Sigmoid colon (tissue), 7 donors: Measurements from ENCODE around the gene BTBD7. TPM values are rescaled to one million over a fixed set of nuclear protein-coding genes. Genes with fewer than 3 reads are reported as not detected.

ENCODE experiments used
- DNase-seq: peaks from one replicate; pipeline ENCODE4 v3.0.0-alpha.2; 2019
- H3K27ac ChIP-seq, 4 donors: fragments of 200-600 bp; sonication (generic); one replicate each; pipeline ENCODE4 v1.5.1; 2016 to 2019; ENCODE audit warnings: mild to moderate bottlenecking in 1 of 4
- H3K27me3 ChIP-seq, 3 donors: fragments of 200-600 bp; sonication (generic); one replicate each; pipeline ENCODE4 v1.5.1; 2019; ENCODE audit warnings: mild to moderate bottlenecking in 1 of 3
- H3K36me3 ChIP-seq, 4 donors: fragments of 200-600 bp; sonication (generic); one replicate each; pipeline ENCODE4 v1.5.1; 2016 to 2019
- H3K4me1 ChIP-seq, 4 donors: fragments of 200-600 bp; sonication (generic); one replicate each; pipeline ENCODE4 v1.5.1; 2017 to 2019
- H3K4me3 ChIP-seq, 4 donors: fragments of 200-600 bp; sonication (generic); one replicate each; pipeline ENCODE4 v1.5.1; 2017 to 2019; ENCODE audit warnings: mild to moderate bottlenecking in 2 of 4, moderate library complexity in 1 of 4
- H3K9me3 ChIP-seq, 4 donors: fragments of 200-600 bp in 3 of 4; sonication (generic) in 3 of 4; one replicate each; pipeline versions ENCODE4 v1.5.1 to v1.6.1; 2013 to 2019
- EP300 ChIP-seq, 4 donors: sonication (generic); formaldehyde crosslinking; IDR thresholded peaks; one replicate each; pipeline ENCODE4 v1.6.1; 2017; ENCODE audit warnings: antibody characterized with exemption in 4 of 4
- POLR2A ChIP-seq, 2 donors: fragments of 450-650 bp; IDR thresholded peaks; one replicate each; pipeline ENCODE4 v1.6.1; 2016; ENCODE audit warnings: antibody characterized with exemption in 2 of 2, mild to moderate bottlenecking in 2 of 2, moderate library complexity in 2 of 2
- POLR2AphosphoS5 ChIP-seq, 4 donors: sonication (generic); formaldehyde crosslinking; IDR thresholded peaks; one replicate each; pipeline ENCODE4 v1.6.1; 2017; ENCODE audit warnings: antibody characterized with exemption in 4 of 4
- WGBS, 2 donors: extraction: QIAGEN DNeasy Blood & Tissue Kit; methylation state at CpG; one replicate each; pipeline ENCODE4 v1.1.7; 2013; 5-methylcytosine and 5-hydroxymethylcytosine counted together
- intact Hi-C: fragments of 100-400 bp; cut with DNase I; formaldehyde crosslinking; loops from one replicate; pipeline ENCODE4 v1.15.1; 2023
- polyA plus RNA-seq, 3 donors: library from polyadenylated mRNA; stranded (reverse); fragments of 200-250 nt; gene quantifications; one replicate each; pipeline ENCODE4 v1.2.3, GENCODE V29; 2013
- total RNA-seq, 4 donors: library from RNA; depleted of rRNA; stranded (reverse); fragments of >200 nt; gene quantifications; one replicate each; pipeline ENCODE4 v1.1.0, GENCODE V29; 2016
- TF ChIP-seq, protein P1 (sequence below), 4 experiments: fragments of 450-650 bp in 3 of 4; fragments of 200-600 bp in 1 of 4; IDR thresholded peaks; one replicate each; pipeline ENCODE4 v1.5.1; 2016 to 2019; ENCODE audit warnings: antibody characterized with exemption in 4 of 4, mild to moderate bottlenecking in 3 of 4, moderate library complexity in 2 of 4
- donor health status: healthy with polysubstance abuse.
- donor health status: Bipolar disorder and iron deficiency.
- donor health status: healthy.

The BTBD7 gene
- total and polyA plus RNA-seq, 7 donors, result 7.8 to 50.7 (median 30.3) TPM

DNA sequence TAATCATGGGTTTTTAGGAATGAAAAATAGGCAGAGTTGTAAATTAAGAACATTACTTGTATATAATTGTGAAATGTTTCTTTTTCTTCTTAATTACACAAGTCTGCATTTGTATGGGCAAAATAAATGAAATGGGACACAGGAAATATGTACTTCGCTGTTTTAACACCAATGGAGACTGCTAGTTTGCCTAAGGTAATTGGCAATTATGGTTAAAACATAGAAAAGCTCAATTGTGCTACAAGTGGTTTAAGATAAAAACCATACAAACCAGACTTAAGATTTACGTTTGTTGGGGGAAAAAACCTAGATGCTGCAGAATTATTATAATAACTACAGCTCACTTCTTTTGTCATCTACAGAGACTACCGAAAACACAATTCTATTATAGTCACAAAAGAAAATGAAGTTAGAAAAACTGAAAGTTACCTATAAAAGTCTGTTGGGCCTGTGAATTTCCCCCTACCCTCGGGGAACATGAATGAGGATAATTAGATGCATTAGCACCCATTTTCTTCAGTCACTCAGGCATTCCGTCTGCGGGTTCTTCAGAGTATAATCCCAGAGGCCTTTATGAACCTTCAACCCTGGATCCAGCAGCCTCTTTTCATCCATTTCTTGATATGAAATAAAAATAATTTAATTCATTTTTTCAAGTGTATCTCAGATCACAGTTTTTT is 37.2 kb downstream of the BTBD7 start:
- H3K27me3 ChIP-seq, result no peaks in the 10 kb centered on the region
- TF ChIP-seq POLR2AphosphoS5 (IDR thresholded peaks at IDR 0.05) (no peak), EP300 (IDR thresholded peaks at IDR 0.05) (no peak), POLR2A (IDR thresholded peaks at IDR 0.05) (no peak)
- TF ChIP-seq, protein P1, sequence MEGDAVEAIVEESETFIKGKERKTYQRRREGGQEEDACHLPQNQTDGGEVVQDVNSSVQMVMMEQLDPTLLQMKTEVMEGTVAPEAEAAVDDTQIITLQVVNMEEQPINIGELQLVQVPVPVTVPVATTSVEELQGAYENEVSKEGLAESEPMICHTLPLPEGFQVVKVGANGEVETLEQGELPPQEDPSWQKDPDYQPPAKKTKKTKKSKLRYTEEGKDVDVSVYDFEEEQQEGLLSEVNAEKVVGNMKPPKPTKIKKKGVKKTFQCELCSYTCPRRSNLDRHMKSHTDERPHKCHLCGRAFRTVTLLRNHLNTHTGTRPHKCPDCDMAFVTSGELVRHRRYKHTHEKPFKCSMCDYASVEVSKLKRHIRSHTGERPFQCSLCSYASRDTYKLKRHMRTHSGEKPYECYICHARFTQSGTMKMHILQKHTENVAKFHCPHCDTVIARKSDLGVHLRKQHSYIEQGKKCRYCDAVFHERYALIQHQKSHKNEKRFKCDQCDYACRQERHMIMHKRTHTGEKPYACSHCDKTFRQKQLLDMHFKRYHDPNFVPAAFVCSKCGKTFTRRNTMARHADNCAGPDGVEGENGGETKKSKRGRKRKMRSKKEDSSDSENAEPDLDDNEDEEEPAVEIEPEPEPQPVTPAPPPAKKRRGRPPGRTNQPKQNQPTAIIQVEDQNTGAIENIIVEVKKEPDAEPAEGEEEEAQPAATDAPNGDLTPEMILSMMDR (IDR thresholded peaks at IDR 0.05), result no peak
- 89 to 93% methylated on average over 6 of the region's 6 CpGs for WGBS, 2 donors
- H3K4me3 ChIP-seq, result no peak overlapping the region
- intact Hi-C loops, result no loop called here
- no peak overlapping the region for H3K27ac ChIP-seq
- H3K4me1 ChIP-seq, result peaks cover 0 to 14% (median 9%) of the 10 kb centered on the region in 4 donors
- H3K9me3 ChIP-seq, result no peaks in the 10 kb centered on the region
- no peak for DNase-seq
- H3K36me3 ChIP-seq, result peaks cover 0 to 21% (median 0%) of the 10 kb centered on the region in 4 donors

DNA sequence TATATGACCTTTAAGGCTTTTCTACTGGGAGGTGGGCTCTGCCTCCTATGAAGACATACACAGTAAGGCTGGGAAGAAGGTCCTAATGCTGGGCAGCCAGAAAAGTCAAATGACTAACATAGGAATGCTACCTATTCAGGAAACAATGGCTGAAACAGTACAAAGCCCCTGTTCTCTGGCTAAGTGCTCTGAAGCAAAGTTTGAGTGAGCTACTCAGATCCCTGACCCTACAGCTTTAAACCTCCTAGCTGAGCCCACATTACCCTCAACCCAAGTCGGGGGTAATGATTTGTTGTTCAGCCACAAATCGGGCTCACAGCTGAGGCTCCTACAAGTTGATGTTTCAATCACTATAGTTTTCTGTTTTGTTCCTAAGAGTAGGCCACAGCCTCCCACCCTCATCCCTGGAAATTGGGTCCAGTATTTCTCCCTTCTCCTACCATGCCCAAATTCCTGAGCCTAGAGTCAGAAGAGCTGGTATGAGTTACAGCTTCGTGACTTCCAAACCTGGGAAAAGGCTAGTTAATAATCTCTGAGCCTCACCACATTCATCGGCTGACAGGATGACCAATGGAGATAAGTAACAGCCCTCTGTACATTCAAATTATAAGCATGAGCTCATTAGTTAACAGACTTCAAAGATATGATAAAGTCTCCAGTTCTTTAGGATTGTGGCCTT is 46.5 kb downstream of the BTBD7 start:
- Histone ChIP-seq H3K4me3 (no peak overlapping the region), H3K4me1 (peaks cover 0 to 9% (median 0%) of the 10 kb centered on the region in 4 donors), H3K27me3 (no peaks in the 10 kb centered on the region), H3K36me3 (peaks cover 0 to 15% (median 0%) of the 10 kb centered on the region in 4 donors), H3K27ac (no peak overlapping the region), H3K9me3 (no peaks in the 10 kb centered on the region)
- no peak for TF ChIP-seq POLR2A (IDR thresholded peaks at IDR 0.05)
- TF ChIP-seq POLR2AphosphoS5 (IDR thresholded peaks at IDR 0.05), result no peak
- TF ChIP-seq, protein P1 (IDR thresholded peaks at IDR 0.05), result no peak
- no peak for TF ChIP-seq EP300 (IDR thresholded peaks at IDR 0.05)
- DNase-seq, result no peak
- intact Hi-C loops, result no loop called here
- 98 to 99% methylated on average over 4 of the region's 4 CpGs for WGBS, 2 donors

DNA sequence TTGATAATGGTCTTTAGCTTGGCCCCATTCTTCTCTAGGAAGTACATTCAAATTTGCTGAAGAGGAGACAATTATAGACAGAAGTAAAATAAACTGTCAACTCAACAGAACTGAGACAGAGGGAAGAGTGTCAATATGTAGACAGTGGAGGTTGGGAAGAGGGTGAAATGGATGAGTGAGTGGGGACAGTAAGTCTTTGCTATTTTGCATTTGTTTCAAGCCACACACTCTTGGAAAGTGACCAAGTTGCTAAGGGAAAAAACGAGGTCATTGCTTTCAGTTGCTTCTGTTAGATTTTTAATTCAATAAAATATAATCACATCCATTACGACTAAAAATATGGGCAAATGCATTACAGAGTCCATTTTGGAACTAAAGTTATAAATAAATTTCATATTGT is 47.8 kb downstream of the BTBD7 start:
- Histone ChIP-seq H3K36me3 (peaks cover 0 to 15% (median 0%) of the 10 kb centered on the region in 4 donors), H3K4me3 (no peak overlapping the region), H3K4me1 (peaks cover 0 to 9% (median 0%) of the 10 kb centered on the region in 4 donors), H3K9me3 (no peaks in the 10 kb centered on the region), H3K27ac (no peak overlapping the region), H3K27me3 (no peaks in the 10 kb centered on the region)
- no peak for DNase-seq
- intact Hi-C loops, result no loop called here
- WGBS, 2 donors, result 59 to 66% methylated on average over 2 of the region's 2 CpGs
- no peak for TF ChIP-seq POLR2A (IDR thresholded peaks at IDR 0.05)
- TF ChIP-seq, protein P1 (IDR thresholded peaks at IDR 0.05), result no peak
- no peak for TF ChIP-seq EP300 (IDR thresholded peaks at IDR 0.05)
- no peak for TF ChIP-seq POLR2AphosphoS5 (IDR thresholded peaks at IDR 0.05)

DNA sequence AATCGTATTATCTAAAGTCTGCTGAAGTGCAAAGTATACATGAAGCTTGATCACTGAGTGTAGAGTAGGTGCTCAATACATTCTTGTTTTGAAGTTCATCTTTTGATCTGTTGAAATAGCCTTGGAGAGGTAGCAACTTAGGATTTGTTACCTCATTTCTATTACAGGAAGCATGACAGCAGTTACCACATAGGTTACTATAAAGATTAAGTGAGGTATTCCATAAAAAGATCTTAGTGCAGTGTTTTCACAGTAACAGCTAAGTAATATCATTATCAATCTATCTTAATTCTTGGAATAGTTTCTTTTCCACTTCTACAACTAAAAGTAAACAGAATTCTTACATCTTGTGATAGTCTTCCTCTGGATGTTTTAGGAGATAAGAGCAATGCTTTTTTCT is 50.9 kb downstream of the BTBD7 start:
- Histone ChIP-seq H3K27ac (no peak overlapping the region), H3K4me3 (no peak overlapping the region), H3K36me3 (peaks cover 0 to 4% (median 0%) of the 10 kb centered on the region in 4 donors), H3K9me3 (no peaks in the 10 kb centered on the region), H3K27me3 (no peaks in the 10 kb centered on the region), H3K4me1 (peaks cover 0 to 9% (median 0%) of the 10 kb centered on the region in 4 donors)
- no peak for DNase-seq
- 98 to 99% methylated on average over 1 of the region's 1 CpG for WGBS, 2 donors
- intact Hi-C loops, result no loop called here
- TF ChIP-seq EP300 (IDR thresholded peaks at IDR 0.05), result no peak

DNA sequence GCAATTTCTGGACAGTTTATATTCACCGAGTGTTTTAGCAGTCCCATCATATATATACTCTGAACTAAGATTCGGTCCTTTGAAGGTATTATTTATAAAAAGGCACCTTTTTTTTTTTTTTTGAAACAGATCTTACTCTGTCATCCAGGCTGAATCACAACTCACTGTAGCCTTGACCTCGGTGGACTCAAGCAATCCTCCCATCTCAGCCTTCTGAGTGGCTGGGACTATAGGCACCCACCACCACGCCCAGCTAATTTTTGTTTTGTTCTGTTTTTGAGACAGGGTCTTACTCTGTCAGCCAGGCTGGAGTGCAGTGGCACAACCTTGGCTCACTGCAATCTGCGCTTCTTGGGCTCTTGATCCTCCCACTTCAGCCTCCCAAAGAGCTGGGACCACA is 52.1 kb downstream of the BTBD7 start:
- Histone ChIP-seq H3K36me3 (peaks cover 0 to 2% (median 0%) of the 10 kb centered on the region in 4 donors), H3K9me3 (no peaks in the 10 kb centered on the region), H3K4me3 (no peak overlapping the region), H3K4me1 (peaks cover 0 to 5% (median 0%) of the 10 kb centered on the region in 4 donors), H3K27ac (no peak overlapping the region), H3K27me3 (no peaks in the 10 kb centered on the region)
- TF ChIP-seq POLR2A (IDR thresholded peaks at IDR 0.05) (no peak), EP300 (IDR thresholded peaks at IDR 0.05) (no peak), POLR2AphosphoS5 (IDR thresholded peaks at IDR 0.05) (no peak)
- TF ChIP-seq, protein P1 (IDR thresholded peaks at IDR 0.05), result no peak
- DNase-seq, result no peak
- 92 to 93% methylated on average over 5 of the region's 5 CpGs for WGBS, 2 donors
- intact Hi-C loops, result no loop called here
